ENCODE measurements around the gene PPP2R5D.
"Not testable (repeated sequence)": the region's sequence is repeated elsewhere in the genome, so short reads cannot be mapped to it uniquely, and the experiment has no call there.

PPP2R5D gene

GRCh38 chr6:42996513-42996912 is 12.1 kb downstream of the PPP2R5D start:
- no peak for DNase-seq (ENCODE audit: low read depth)

GRCh38 chr6:42998205-42998604 is 13.8 kb downstream of the PPP2R5D start:
- DNase-seq (ENCODE audit: low read depth), result not testable (repeated sequence)

- no peak for DNase-seq (ENCODE audit: low read depth)
Observed at GRCh38 chr6:43001843-43002242, 17.5 kb downstream of the PPP2R5D start.

GRCh38 chr6:43005844-43006243 is 21.5 kb downstream of the PPP2R5D start:
- no peak for DNase-seq (ENCODE audit: low read depth)

- DNase-seq (ENCODE audit: low read depth), result no peak
Observed at GRCh38 chr6:43006251-43006650, 21.9 kb downstream of the PPP2R5D start.

GRCh38 chr6:43007126-43007525 is 22.8 kb downstream of the PPP2R5D start:
- no peak for DNase-seq (ENCODE audit: low read depth)

GRCh38 chr6:43009124-43009523 is 24.8 kb downstream of the PPP2R5D start:
- DNase-seq (ENCODE audit: low read depth), result peak; percentile 51

- no peak for DNase-seq (ENCODE audit: low read depth)
Observed at GRCh38 chr6:43011207-43011606, 26.8 kb downstream of the PPP2R5D start.

- no peak for DNase-seq (ENCODE audit: low read depth)
Observed at GRCh38 chr6:43012364-43012763, 28.0 kb downstream of the PPP2R5D start.

- DNase-seq (ENCODE audit: low read depth), result no peak
Observed at GRCh38 chr6:43013097-43013842, 28.9 kb downstream of the PPP2R5D start.

- peak; percentile 100 for DNase-seq (ENCODE audit: low read depth)
Observed at GRCh38 chr6:43013843-43014433, 29.6 kb downstream of the PPP2R5D start, which contains the start of the genes KLHDC3 and MEA1. TSS of gene KLHDC3 (plus strand) at chr6:43014249. CDS start at chr6:43017193, 2,944 bp downstream. TSS of gene MEA1 (minus strand) at chr6:43013946. CDS start at chr6:43013813, 133 bp downstream.

GRCh38 chr6:43014434-43014909 is 30.1 kb downstream of the PPP2R5D start:
- DNase-seq (ENCODE audit: low read depth), result peak; percentile 66

- DNase-seq (ENCODE audit: low read depth), result no peak
Observed at GRCh38 chr6:43016176-43016942, 32.0 kb downstream of the PPP2R5D start.

- DNase-seq (ENCODE audit: low read depth), result no peak
Observed at GRCh38 chr6:43016943-43017334, 32.6 kb downstream of the PPP2R5D start.

- no peak for DNase-seq (ENCODE audit: low read depth)
Observed at GRCh38 chr6:43019152-43019551, 34.8 kb downstream of the PPP2R5D start.

GRCh38 chr6:43020052-43020705 is 35.8 kb downstream of the PPP2R5D start:
- DNase-seq (ENCODE audit: low read depth), result no peak

GRCh38 chr6:43020847-43021246 is 36.5 kb downstream of the PPP2R5D start:
- peak; percentile 8 for DNase-seq (ENCODE audit: low read depth)

GRCh38 chr6:43021270-43022047 is 37.1 kb downstream of the PPP2R5D start, which contains the start of gene RRP36:
TSS of gene RRP36 (plus strand) at chr6:43021623. CDS start at chr6:43021655, 32 bp downstream.
- DNase-seq (ENCODE audit: low read depth), result peak; percentile 77

- no peak for DNase-seq (ENCODE audit: low read depth)
Observed at GRCh38 chr6:43024436-43024835, 40.1 kb downstream of the PPP2R5D start.

GRCh38 chr6:43026365-43026764 is 42.0 kb downstream of the PPP2R5D start:
- no peak for DNase-seq (ENCODE audit: low read depth)

GRCh38 chr6:43029120-43029519 is 44.8 kb downstream of the PPP2R5D start:
- DNase-seq (ENCODE audit: low read depth), result no peak

All from EH (cell line).